ENCODE measurements around the gene CASZ1. TPM values are rescaled to one million over a fixed set of nuclear protein-coding genes. Genes with fewer than 3 reads are reported as not detected.

Gene CASZ1
- total RNA-seq, 1 donor from 2014 or later, result 5.7 TPM

GRCh38 chr1:10593750-10594149, 202.7 kb downstream of the CASZ1 start:
- DNase-seq (ENCODE audit: extremely low read depth, low read depth, low spot score), result no peak

GRCh38 chr1:10592373-10592772, 204.1 kb downstream of the CASZ1 start:
- no peak for DNase-seq (ENCODE audit: extremely low read depth, low read depth, low spot score)

GRCh38 chr1:10591010-10591409, 205.4 kb downstream of the CASZ1 start:
- no peak for DNase-seq (ENCODE audit: extremely low read depth, low read depth, low spot score)

- DNase-seq (ENCODE audit: extremely low read depth, low read depth, low spot score), result no peak
Observed at GRCh38 chr1:10589074-10589473, 207.4 kb downstream of the CASZ1 start.

GRCh38 chr1:10588640-10589039, 207.8 kb downstream of the CASZ1 start:
- DNase-seq (ENCODE audit: extremely low read depth, low read depth, low spot score), result no peak

Other genes with a start within 250 kb of the CASZ1 start
- gene TARDBP, start 216.0 kb upstream of the CASZ1 start, total RNA-seq, result 70.2 and 108 TPM in 2 replicates